ENCODE results near the gene FRMD3. TPM values are rescaled to one million over a fixed set of nuclear protein-coding genes. Genes with fewer than 3 reads are reported as not detected.

FRMD3 gene
- total and polyA plus RNA-seq, 2 donors (not counting 3 experiments of a cell fraction or from before 2014, with no cell fraction given), result 3.0 to 6.1 TPM

- H3K27me3 ChIP-seq (ENCODE audit: control insufficient read depth in 2 of 2, insufficient read depth in 2 of 2, low read length in 2 of 2), result peaks cover 8 to 21% of the 10 kb centered on the region in 2 experiments
- no peaks in the 10 kb centered on the region for H3K9me3 ChIP-seq (replicated peaks; ENCODE audit: control insufficient read depth, insufficient read depth, low read length)
- intact Hi-C loops (cut with micrococcal nuclease) (loop anchor here (1.0 to 5.0 kb wide), 3 partner anchors 270 to 338 kb away; no protein-coding TSS in a partner anchor), dilution Hi-C loops (cut with MboI; ENCODE audit: extremely low pct_ligation_motif_present, low sequenced_read_pairs) (no loop called here)
- H3K4me1 ChIP-seq (ENCODE audit: control insufficient read depth, extremely low read depth, insufficient read depth, low read length), result peaks cover 6% of the 10 kb centered on the region
- H2AFZ ChIP-seq (ENCODE audit: low read depth, low read length), result peak overlapping the region; percentile 65
- H3K9me1 ChIP-seq (replicated peaks; ENCODE audit: control insufficient read depth, extremely low read depth, insufficient read depth, low read length), result no peaks in the 10 kb centered on the region
- no TSS peak for BruUV-seq (replicated peaks)
- no peaks in the 10 kb centered on the region for H3K79me2 ChIP-seq (ENCODE audit: control insufficient read depth, insufficient read depth, low read length)
- TF ChIP-seq POLR2AphosphoS5 (IDR thresholded peaks at IDR 0.05; ENCODE audit: insufficient read depth, low read depth, low read length) (no peak), JUN (IDR thresholded peaks at IDR 0.05; ENCODE audit: borderline replicate concordance, insufficient read depth, insufficient read length, low read depth) (no peak), MAX (IDR thresholded peaks at IDR 0.05; ENCODE audit: insufficient read depth, insufficient read length) (no peak), MYC (IDR thresholded peaks at IDR 0.05; ENCODE audit: low read depth, low read length) (no peak), FOS (IDR thresholded peaks at IDR 0.05; ENCODE audit: borderline replicate concordance, insufficient read depth, low read length) (no peak), CTCF (IDR thresholded peaks at IDR 0.05; ENCODE audit: extremely low read depth in 1 of 2, insufficient read depth in 1 of 2, low read depth in 1 of 2, low read length in 2 of 2) (no peak)
- H3K4me3 ChIP-seq (replicated peaks in 1 of 3; ENCODE audit: insufficient read depth in 1 of 3, low read depth in 1 of 3, low read length in 3 of 3), result peak overlapping the region; percentile 29 to 40 (median 36)
- ChIA-PET CTCF (interaction anchor here (0.7 to 10.8 kb wide), 14 partner anchors 10 to 338 kb away, joined by 3 to 267 read pairs (median 4); no protein-coding TSS in a partner anchor), POLR2A (interaction anchor here (0.6 kb wide), 1 partner anchor 145 kb away, joined by 5 read pairs; no protein-coding TSS in a partner anchor)
- DNase-seq (ENCODE audit: low read depth, low spot score) (no peak), FAIRE-seq (no peak)
- no peaks in the 10 kb centered on the region for H3K36me3 ChIP-seq (ENCODE audit: control insufficient read depth in 2 of 2, extremely low read depth in 1 of 2, insufficient read depth in 2 of 2, low read length in 2 of 2)
- H3K27ac ChIP-seq (ENCODE audit: insufficient read depth, low read depth, low read length), result no peak overlapping the region
- no peaks in the 10 kb centered on the region for H4K20me1 ChIP-seq (replicated peaks; ENCODE audit: control insufficient read depth, extremely low read depth, insufficient read depth, low read length)
- peak overlapping the region; percentile 80 for H3K4me2 ChIP-seq (ENCODE audit: insufficient read depth, low read length)
- H3K9ac ChIP-seq (replicated peaks; ENCODE audit: extremely low read depth, insufficient read depth, low read length), result no peak overlapping the region
Observed at GRCh38 chr9:83537331-83538171, 650 bp downstream of the FRMD3 start.

Data from endothelial cell of umbilical vein (primary cell).